ENCODE data around the gene TRIM33. TPM values are rescaled to one million over a fixed set of nuclear protein-coding genes. Genes with fewer than 3 reads are reported as not detected.

TRIM33 gene
- 9.1 to 16.0 TPM (median 10.6 TPM) in 5 replicates for total RNA-seq (2022; extraction: Qiagen RNA extraction)

GRCh38 chr1:114511032-114511785, at the start of gene TRIM33:
Gene TRIM33 (minus strand): TSS chr1:114511203. CDS start chr1:114511076, 127 bp downstream.

Other genes starting within 250 kb of the TRIM33 start
- 24.8 to 28.1 TPM (median 26.8 TPM) in 5 replicates for gene BCAS2, start 70.4 kb upstream of the TRIM33 start, total RNA-seq (2022; extraction: Qiagen RNA extraction)
- 0.32 to 0.51 TPM (median 0.40 TPM) in 5 replicates for gene DENND2C, start 158.8 kb upstream of the TRIM33 start, total RNA-seq (2022; extraction: Qiagen RNA extraction)
- gene AMPD1, start 184.3 kb upstream of the TRIM33 start, total RNA-seq (2022; extraction: Qiagen RNA extraction): not detected in 5 replicates
- 25.7 to 36.2 TPM (median 28.6 TPM) in 5 replicates for gene NRAS, start 205.6 kb upstream of the TRIM33 start, total RNA-seq (2022; extraction: Qiagen RNA extraction)
- gene CSDE1, start 246.8 kb upstream of the TRIM33 start, total RNA-seq (2022; extraction: Qiagen RNA extraction): 114 to 170 TPM (median 119 TPM) in 5 replicates

All from A549 treated with AZD2906 at 1 μM for 4 hours (cell line).